K562 (cell line): ENCODE data around the gene GRB14.

Experiments used
- CTCF ChIP-seq, 3 experiments: IDR thresholded peaks in 2 of 3; conservative IDR thresholded peaks in 1 of 3; 2 replicates each; pipeline ENCODE4 v1.5.1; 2011 to 2012; ENCODE audit warnings: low read length in 3 of 3, mild to moderate bottlenecking in 3 of 3, control low read depth in 2 of 3, improper control_type of control experiment in 1 of 3, inconsistent platforms in 1 of 3, low read depth in 1 of 3, mixed read lengths in 1 of 3, moderate library complexity in 1 of 3; ENCODE audit not compliant: insufficient read depth in 2 of 3
- MYC ChIP-seq, 2 experiments: fragments of 250-450 bp in 1 of 2; sonication (Bioruptor Pico) in 1 of 2; IDR thresholded peaks; 2 replicates each; pipeline versions ENCODE4 v1.5.1 to v1.6.1; 2012 to 2021; ENCODE audit warnings: low read depth in 2 of 2, borderline replicate concordance in 1 of 2, improper control_type of control experiment in 1 of 2, low read length in 1 of 2, mild to moderate bottlenecking in 1 of 2, moderate library complexity in 1 of 2

GRCh38 chr2:164515030-164515429 lies 106.3 kb downstream of the GRB14 start:
- TF ChIP-seq CTCF (IDR thresholded peaks at IDR 0.05 in 2 of 3, conservative IDR thresholded peaks at IDR 0.05 in 1 of 3; ENCODE audit: insufficient read depth in 2 of 3, low read depth in 1 of 3, low read length in 3 of 3) (no peak), MYC (IDR thresholded peaks at IDR 0.05; ENCODE audit: low read depth, low read length) (no peak), MYC (CRISPR knock-in tag; IDR thresholded peaks at IDR 0.05; ENCODE audit: borderline replicate concordance, low read depth) (no peak)
